ENCODE results near the gene SCN2B. TPM values are rescaled to one million over a fixed set of nuclear protein-coding genes. Genes with fewer than 3 reads are reported as not detected.

Gene SCN2B
- total RNA-seq, 1 donor from 2014 or later: not detected

Other genes starting within 250 kb of the SCN2B start
- 2.8 and 3.9 TPM in 2 replicates for gene TMPRSS13, start 247.2 kb downstream of the SCN2B start, total RNA-seq
- gene IL10RA, start 190.2 kb downstream of the SCN2B start, total RNA-seq: 348 and 364 TPM in 2 replicates
- gene TMPRSS4, start 99.6 kb downstream of the SCN2B start, total RNA-seq: not detected in 2 replicates
- 3.9 TPM in 2 replicates for gene SMIM35, start 89.7 kb downstream of the SCN2B start, total RNA-seq
- gene SCN4B, start 23.8 kb downstream of the SCN2B start, total RNA-seq: 0.11 TPM in 1 of 2 replicates, not detected in the other
- gene JAML, start 48.4 kb upstream of the SCN2B start, total RNA-seq: 73.7 and 78.9 TPM in 2 replicates
- gene MPZL3, start 75.7 kb upstream of the SCN2B start, total RNA-seq: 16.5 and 19.4 TPM in 2 replicates
- gene MPZL2, start 87.7 kb upstream of the SCN2B start, total RNA-seq: 3.8 and 5.2 TPM in 2 replicates
- gene CD3E, start 128.1 kb upstream of the SCN2B start, total RNA-seq: 576 and 590 TPM in 2 replicates
- gene CD3D, start 166.1 kb upstream of the SCN2B start, total RNA-seq: 474 and 495 TPM in 2 replicates
- 221 and 225 TPM in 2 replicates for gene CD3G, start 167.7 kb upstream of the SCN2B start, total RNA-seq
- gene UBE4A, start 183.0 kb upstream of the SCN2B start, total RNA-seq: 44.1 and 44.9 TPM in 2 replicates
- 284 and 288 TPM in 2 replicates for gene ATP5MG, start 225.0 kb upstream of the SCN2B start, total RNA-seq